ENCODE measurements around the gene SNAPC2. TPM values are rescaled to one million over a fixed set of nuclear protein-coding genes. Genes with fewer than 3 reads are reported as not detected.
"Not testable (repeated sequence)": the region's sequence is repeated elsewhere in the genome, so short reads cannot be mapped to it uniquely, and the experiment has no call there.

Gene SNAPC2
- total and polyA plus RNA-seq, 2 donors from 2014 or later, result 18.4 to 24.3 TPM

- DNase-seq, result peak in 2 of 5 donors; percentile 37 to 63
- intact Hi-C loops (cut with DNase I), result no loop called here
- Histone ChIP-seq H3K36me3 (ENCODE audit: control insufficient read depth in 2 of 3, insufficient read depth in 3 of 3, low read length in 3 of 3) (peaks cover 0 to 21% (median 14%) of the 10 kb centered on the region in 3 donors), H3K27me3 (ENCODE audit: control insufficient read depth, insufficient read depth, low read length) (no peaks in the 10 kb centered on the region), H3K4me3 (ENCODE audit: low read length in 3 of 3) (no peak overlapping the region), H3K9ac (ENCODE audit: low read length in 3 of 3) (peak overlapping the region in 1 of 3 donors; percentile 40), H3K4me1 (ENCODE audit: control insufficient read depth in 2 of 3, insufficient read depth in 2 of 3, low read depth in 1 of 3, low read length in 3 of 3) (peaks cover 0 to 20% (median 5%) of the 10 kb centered on the region in 3 donors), H3K9me3 (ENCODE audit: control insufficient read depth in 2 of 3, insufficient read depth in 1 of 3, low read length in 3 of 3) (no peaks in the 10 kb centered on the region), H3K27ac (ENCODE audit: low read depth in 2 of 2, low read length in 2 of 2) (peak overlapping the region in 1 of 2 donors; percentile 26)
- no peak for FAIRE-seq
- TF ChIP-seq, protein P1, sequence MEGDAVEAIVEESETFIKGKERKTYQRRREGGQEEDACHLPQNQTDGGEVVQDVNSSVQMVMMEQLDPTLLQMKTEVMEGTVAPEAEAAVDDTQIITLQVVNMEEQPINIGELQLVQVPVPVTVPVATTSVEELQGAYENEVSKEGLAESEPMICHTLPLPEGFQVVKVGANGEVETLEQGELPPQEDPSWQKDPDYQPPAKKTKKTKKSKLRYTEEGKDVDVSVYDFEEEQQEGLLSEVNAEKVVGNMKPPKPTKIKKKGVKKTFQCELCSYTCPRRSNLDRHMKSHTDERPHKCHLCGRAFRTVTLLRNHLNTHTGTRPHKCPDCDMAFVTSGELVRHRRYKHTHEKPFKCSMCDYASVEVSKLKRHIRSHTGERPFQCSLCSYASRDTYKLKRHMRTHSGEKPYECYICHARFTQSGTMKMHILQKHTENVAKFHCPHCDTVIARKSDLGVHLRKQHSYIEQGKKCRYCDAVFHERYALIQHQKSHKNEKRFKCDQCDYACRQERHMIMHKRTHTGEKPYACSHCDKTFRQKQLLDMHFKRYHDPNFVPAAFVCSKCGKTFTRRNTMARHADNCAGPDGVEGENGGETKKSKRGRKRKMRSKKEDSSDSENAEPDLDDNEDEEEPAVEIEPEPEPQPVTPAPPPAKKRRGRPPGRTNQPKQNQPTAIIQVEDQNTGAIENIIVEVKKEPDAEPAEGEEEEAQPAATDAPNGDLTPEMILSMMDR (IDR thresholded peaks at IDR 0.05; ENCODE audit: borderline replicate concordance, extremely low read depth, insufficient read depth), result no peak
These were observed 8.2 kb downstream of the SNAPC2 start for GRCh38 chr19:7928334-7928706.

- Histone ChIP-seq H3K9ac (ENCODE audit: low read length in 3 of 3) (peak overlapping the region in 1 of 3 donors; percentile 61), H3K27ac (ENCODE audit: low read depth in 2 of 2, low read length in 2 of 2) (peak overlapping the region; percentile 51 to 81), H3K27me3 (ENCODE audit: control insufficient read depth, insufficient read depth, low read length) (no peaks in the 10 kb centered on the region), H3K4me3 (ENCODE audit: low read length in 3 of 3) (no peak overlapping the region), H3K4me1 (ENCODE audit: control insufficient read depth in 2 of 3, insufficient read depth in 2 of 3, low read depth in 1 of 3, low read length in 3 of 3) (peaks cover 0 to 20% (median 5%) of the 10 kb centered on the region in 3 donors), H3K9me3 (ENCODE audit: control insufficient read depth in 2 of 3, insufficient read depth in 1 of 3, low read length in 3 of 3) (no peaks in the 10 kb centered on the region), H3K36me3 (ENCODE audit: control insufficient read depth in 2 of 3, insufficient read depth in 3 of 3, low read length in 3 of 3) (peaks cover 0 to 28% (median 20%) of the 10 kb centered on the region in 3 donors)
- DNase-seq (peak in 4 of 5 donors; percentile 63 to 86 (median 74)), FAIRE-seq (no peak)
- intact Hi-C loops (cut with DNase I), result no loop called here
- TF ChIP-seq, protein P1 (IDR thresholded peaks at IDR 0.05; ENCODE audit: borderline replicate concordance, extremely low read depth, insufficient read depth), result no peak
These were observed 8.9 kb downstream of the SNAPC2 start for GRCh38 chr19:7928741-7929701.

DNA sequence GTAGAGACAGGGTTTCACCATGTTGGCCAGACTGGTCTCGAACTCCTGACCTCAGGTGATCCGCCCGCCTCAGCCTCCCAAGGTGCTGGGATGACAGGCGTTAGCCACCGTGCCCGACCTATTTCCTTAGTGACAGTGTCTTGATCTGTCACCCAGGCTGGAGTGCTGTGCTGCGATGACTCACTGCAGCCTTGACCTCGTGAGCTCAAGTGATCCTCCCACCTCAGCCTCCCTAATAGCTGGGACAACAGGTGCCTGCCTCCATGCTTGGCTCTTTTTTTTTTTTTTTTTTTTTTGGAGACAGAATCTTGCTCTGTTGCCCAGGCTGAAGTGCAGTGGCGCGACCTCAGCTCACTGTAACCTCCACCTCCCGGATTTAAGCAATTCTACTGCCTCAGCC, 9.9 kb downstream of the SNAPC2 start:
- FAIRE-seq; intact Hi-C loops (cut with DNase I); H3K27me3 ChIP-seq (ENCODE audit: control insufficient read depth, insufficient read depth, low read length); H3K4me3 ChIP-seq (ENCODE audit: low read length in 3 of 3); H3K9me3 ChIP-seq (ENCODE audit: control insufficient read depth in 2 of 3, insufficient read depth in 1 of 3, low read length in 3 of 3); H3K9ac ChIP-seq (ENCODE audit: low read length in 3 of 3); H3K27ac ChIP-seq (ENCODE audit: low read depth in 2 of 2, low read length in 2 of 2): not testable (repeated sequence)
- Histone ChIP-seq H3K4me1 (ENCODE audit: control insufficient read depth in 2 of 3, insufficient read depth in 2 of 3, low read depth in 1 of 3, low read length in 3 of 3) (peaks cover 0 to 20% (median 5%) of the 10 kb centered on the region in 3 donors), H3K36me3 (ENCODE audit: control insufficient read depth in 2 of 3, insufficient read depth in 3 of 3, low read length in 3 of 3) (peaks cover 0 to 31% (median 24%) of the 10 kb centered on the region in 3 donors)
- peak in 1 of 5 donors; percentile 58 for DNase-seq

- DNase-seq (peak in 1 of 5 donors; percentile 56), FAIRE-seq (no peak)
- no peak overlapping the region for H3K4me3 ChIP-seq (ENCODE audit: low read length in 3 of 3)
- no peaks in the 10 kb centered on the region for H3K9me3 ChIP-seq (ENCODE audit: control insufficient read depth in 2 of 3, insufficient read depth in 1 of 3, low read length in 3 of 3)
- no peak overlapping the region for H3K27ac ChIP-seq (ENCODE audit: low read depth in 2 of 2, low read length in 2 of 2)
- intact Hi-C loops (cut with DNase I), result no loop called here
- TF ChIP-seq, protein P1 (IDR thresholded peaks at IDR 0.05; ENCODE audit: borderline replicate concordance, extremely low read depth, insufficient read depth), result no peak
- no peaks in the 10 kb centered on the region for H3K27me3 ChIP-seq (ENCODE audit: control insufficient read depth, insufficient read depth, low read length)
- no peak overlapping the region for H3K9ac ChIP-seq (ENCODE audit: low read length in 3 of 3)
- H3K36me3 ChIP-seq (ENCODE audit: control insufficient read depth in 2 of 3, insufficient read depth in 3 of 3, low read length in 3 of 3), result peaks cover 0 to 35% (median 25%) of the 10 kb centered on the region in 3 donors
- H3K4me1 ChIP-seq (ENCODE audit: control insufficient read depth in 2 of 3, insufficient read depth in 2 of 3, low read depth in 1 of 3, low read length in 3 of 3), result peaks cover 0 to 17% (median 5%) of the 10 kb centered on the region in 3 donors
These were observed 10.6 kb downstream of the SNAPC2 start for GRCh38 chr19:7930765-7931164.

All from kidney (tissue), 14 donors.